ENCODE results near the gene HES5. TPM values are rescaled to one million over a fixed set of nuclear protein-coding genes. Genes with fewer than 3 reads are reported as not detected.

Gene HES5
- total RNA-seq, 2 donors from 2014 or later = 2.6 TPM; not detected in 1

DNA sequence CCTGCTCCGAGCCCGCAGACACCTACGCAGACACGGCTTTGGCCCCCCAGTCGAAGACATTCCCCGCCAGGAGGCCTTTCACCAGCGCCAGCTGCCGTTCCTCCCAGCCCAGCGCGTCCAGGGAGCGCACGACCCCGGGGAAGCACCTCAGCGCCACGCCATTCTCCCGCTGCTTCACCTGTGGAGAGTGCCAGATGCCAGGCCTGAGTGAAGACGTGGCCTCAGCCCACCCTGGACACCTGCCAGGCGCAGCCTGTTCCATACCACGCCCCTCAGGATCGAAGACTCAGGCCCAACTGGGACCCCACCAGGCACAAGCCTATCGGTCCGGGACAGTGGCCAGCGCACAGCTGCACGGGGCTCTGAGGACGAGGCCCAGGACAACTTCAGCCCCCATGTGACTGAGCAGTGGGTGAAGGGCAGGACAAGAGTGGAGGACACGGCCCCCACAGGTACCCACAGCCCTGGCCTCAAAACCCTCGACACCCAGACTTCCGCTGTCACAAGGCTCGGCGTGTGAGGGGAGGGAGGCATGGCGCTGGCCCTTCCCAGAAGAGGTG, 17.1 kb downstream of the HES5 start:
- Histone ChIP-seq H3K27me3 (replicated peaks; ENCODE audit: insufficient read depth) (no peaks in the 10 kb centered on the region), H3K9me3 (no peaks in the 10 kb centered on the region), H3K27ac (no peak overlapping the region), H3K4me1 (replicated peaks) (no peaks in the 10 kb centered on the region), H3K36me3 (peaks cover 12 to 78% of the 10 kb centered on the region in 2 donors), H3K4me3 (no peak overlapping the region)
- WGBS = 88% methylated on average over 26 of the region's 31 CpGs
- intact Hi-C loops (cut with DNase I) = no loop called here
- TF ChIP-seq, protein P1, sequence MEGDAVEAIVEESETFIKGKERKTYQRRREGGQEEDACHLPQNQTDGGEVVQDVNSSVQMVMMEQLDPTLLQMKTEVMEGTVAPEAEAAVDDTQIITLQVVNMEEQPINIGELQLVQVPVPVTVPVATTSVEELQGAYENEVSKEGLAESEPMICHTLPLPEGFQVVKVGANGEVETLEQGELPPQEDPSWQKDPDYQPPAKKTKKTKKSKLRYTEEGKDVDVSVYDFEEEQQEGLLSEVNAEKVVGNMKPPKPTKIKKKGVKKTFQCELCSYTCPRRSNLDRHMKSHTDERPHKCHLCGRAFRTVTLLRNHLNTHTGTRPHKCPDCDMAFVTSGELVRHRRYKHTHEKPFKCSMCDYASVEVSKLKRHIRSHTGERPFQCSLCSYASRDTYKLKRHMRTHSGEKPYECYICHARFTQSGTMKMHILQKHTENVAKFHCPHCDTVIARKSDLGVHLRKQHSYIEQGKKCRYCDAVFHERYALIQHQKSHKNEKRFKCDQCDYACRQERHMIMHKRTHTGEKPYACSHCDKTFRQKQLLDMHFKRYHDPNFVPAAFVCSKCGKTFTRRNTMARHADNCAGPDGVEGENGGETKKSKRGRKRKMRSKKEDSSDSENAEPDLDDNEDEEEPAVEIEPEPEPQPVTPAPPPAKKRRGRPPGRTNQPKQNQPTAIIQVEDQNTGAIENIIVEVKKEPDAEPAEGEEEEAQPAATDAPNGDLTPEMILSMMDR (IDR thresholded peaks at IDR 0.05) = no peak
- TF ChIP-seq POLR2A (IDR thresholded peaks at IDR 0.05) (no peak), POLR2AphosphoS5 (IDR thresholded peaks at IDR 0.05) (no peak)
- no peak for DNase-seq (ENCODE audit: low spot score)

DNA sequence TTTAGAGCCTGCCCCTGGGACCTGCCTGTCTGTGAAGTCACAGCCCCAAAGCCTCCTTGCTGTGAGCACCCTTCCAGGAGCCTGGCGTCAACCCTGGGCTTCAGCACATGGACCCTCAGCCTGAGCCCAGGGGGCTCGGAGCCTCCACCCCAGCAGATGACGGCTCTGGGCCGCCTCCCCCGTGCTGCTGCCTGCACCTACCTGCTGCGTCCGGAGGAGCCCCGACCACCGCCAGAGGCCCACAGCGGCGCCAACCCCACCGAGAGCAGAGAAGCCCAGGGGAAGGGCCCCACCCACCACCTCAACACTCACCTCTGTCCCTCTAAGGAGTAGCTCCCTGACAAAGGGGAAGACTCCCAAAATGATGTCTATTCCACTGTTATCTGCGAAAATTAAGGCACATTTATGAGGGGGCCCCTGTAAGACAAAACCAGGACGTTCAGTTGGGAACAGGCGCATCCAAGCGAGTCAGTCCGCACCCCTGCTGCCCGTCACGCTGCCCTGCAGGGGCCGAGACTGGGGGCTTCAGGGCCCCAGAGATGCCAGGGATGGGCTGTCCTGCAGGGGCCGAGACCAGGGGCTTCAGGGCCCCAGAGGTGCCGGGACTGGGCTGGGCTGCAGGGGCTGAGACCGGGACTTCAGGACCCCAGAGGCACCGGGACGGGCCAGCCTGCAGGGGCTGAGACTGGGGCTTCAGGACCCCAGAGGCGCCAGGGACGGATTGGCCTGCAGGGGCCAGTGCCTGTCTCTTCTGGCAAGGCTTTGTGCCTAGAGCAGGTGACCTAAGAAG, 19.5 kb downstream of the HES5 start:
- DNase-seq (ENCODE audit: low spot score) = no peak
- H3K36me3 ChIP-seq = peaks cover 6 to 56% of the 10 kb centered on the region in 2 donors
- H3K4me1 ChIP-seq (replicated peaks) = no peaks in the 10 kb centered on the region
- H3K9me3 ChIP-seq = no peaks in the 10 kb centered on the region
- H3K27ac ChIP-seq = no peak overlapping the region
- no peaks in the 10 kb centered on the region for H3K27me3 ChIP-seq (replicated peaks; ENCODE audit: insufficient read depth)
- intact Hi-C loops (cut with DNase I) = no loop called here
- TF ChIP-seq POLR2A (IDR thresholded peaks at IDR 0.05) = no peak
- TF ChIP-seq POLR2AphosphoS5 (IDR thresholded peaks at IDR 0.05) = no peak
- TF ChIP-seq, protein P1 (IDR thresholded peaks at IDR 0.05) = no peak
- 88% methylated on average over 23 of the region's 27 CpGs for WGBS
- no peak overlapping the region for H3K4me3 ChIP-seq

DNA sequence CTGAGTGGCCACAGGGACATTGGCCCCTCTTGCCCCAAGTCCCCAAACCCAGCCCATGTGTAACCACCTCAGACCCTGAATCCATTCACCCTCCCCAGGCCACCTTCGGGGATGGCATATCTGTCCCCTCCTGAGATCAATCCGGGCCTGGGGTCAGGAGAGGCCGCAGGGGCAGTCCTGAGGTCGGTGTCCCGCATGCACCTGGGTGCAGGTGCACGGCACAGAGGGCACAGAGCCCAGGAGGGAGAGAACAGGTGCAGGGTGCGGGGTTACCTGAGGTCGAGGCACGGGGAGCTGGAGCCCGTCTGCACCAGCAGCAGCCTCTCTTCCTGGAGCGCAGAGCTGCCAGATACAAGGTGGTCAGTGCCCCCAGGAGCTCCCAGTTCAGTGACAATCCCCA, 20.5 kb downstream of the HES5 start:
- 83% methylated on average over 11 of the region's 11 CpGs for WGBS
- peaks cover 6 to 50% of the 10 kb centered on the region in 2 donors for H3K36me3 ChIP-seq
- DNase-seq (ENCODE audit: low spot score) = no peak

DNA sequence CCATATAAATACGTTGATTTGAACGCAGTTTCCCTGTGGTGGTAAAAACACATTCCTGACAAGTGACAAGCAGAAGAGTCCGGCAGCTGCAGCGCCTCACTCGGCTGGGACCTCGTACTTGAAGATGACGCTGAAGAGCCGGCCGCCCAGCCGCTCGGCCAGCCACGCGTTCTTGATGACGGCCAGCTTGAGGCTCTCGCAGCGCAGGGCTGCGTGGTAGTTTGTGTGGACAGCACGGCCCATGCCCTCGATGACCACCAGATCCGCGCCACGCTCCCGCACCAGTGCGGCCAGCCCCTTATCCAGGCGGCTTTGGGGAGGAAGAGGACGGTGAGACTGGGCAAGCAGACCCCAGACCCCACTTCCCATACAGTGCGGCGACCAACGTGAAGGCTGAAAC, 21.3 kb downstream of the HES5 start:
- Histone ChIP-seq H3K9me3 (no peaks in the 10 kb centered on the region), H3K4me3 (no peak overlapping the region), H3K27ac (no peak overlapping the region), H3K4me1 (replicated peaks) (no peaks in the 10 kb centered on the region), H3K36me3 (peaks cover 1 to 45% of the 10 kb centered on the region in 2 donors), H3K27me3 (replicated peaks; ENCODE audit: insufficient read depth) (no peaks in the 10 kb centered on the region)
- no peak for DNase-seq (ENCODE audit: low spot score)
- TF ChIP-seq POLR2A (IDR thresholded peaks at IDR 0.05) (no peak), POLR2AphosphoS5 (IDR thresholded peaks at IDR 0.05) (no peak)
- TF ChIP-seq, protein P1 (IDR thresholded peaks at IDR 0.05) = no peak
- WGBS = 93% methylated on average over 29 of the region's 29 CpGs
- intact Hi-C loops (cut with DNase I) = no loop called here

More for the DNA sequence above, 20.5 kb downstream of the HES5 start:
- Histone ChIP-seq H3K4me3 (no peak overlapping the region), H3K27ac (no peak overlapping the region), H3K9me3 (no peaks in the 10 kb centered on the region), H3K4me1 (replicated peaks) (no peaks in the 10 kb centered on the region), H3K27me3 (replicated peaks; ENCODE audit: insufficient read depth) (no peaks in the 10 kb centered on the region)
- TF ChIP-seq, protein P1 (IDR thresholded peaks at IDR 0.05) = no peak
- no peak for TF ChIP-seq POLR2AphosphoS5 (IDR thresholded peaks at IDR 0.05)
- no peak for TF ChIP-seq POLR2A (IDR thresholded peaks at IDR 0.05)
- intact Hi-C loops (cut with DNase I) = no loop called here

All from prostate gland (tissue), 2 donors.